Aorta (tissue), 5 donors: Measurements from ENCODE around the gene ATG7. TPM values are rescaled to one million over a fixed set of nuclear protein-coding genes. Genes with fewer than 3 reads are reported as not detected.

ENCODE experiments used
- ATAC-seq: fragments of 200-7000 bp; cut with Tn5 transposase; one replicate; pipeline ENCODE4 v1.9.1; 2022; ENCODE audit warnings: moderate library complexity; ENCODE audit not compliant: low FRiP score
- DNase-seq, 2 donors: peaks; one replicate each; pipeline ENCODE4 v3.0.0-alpha.2; 2020
- H3K27ac ChIP-seq, 2 donors: one replicate each; pipeline ENCODE4 v1.5.1; 2013; ENCODE audit warnings: low read length in 2 of 2, mild to moderate bottlenecking in 2 of 2, moderate library complexity in 2 of 2, control low read depth in 1 of 2, inconsistent platforms in 1 of 2, low read depth in 1 of 2
- H3K27me3 ChIP-seq, 2 donors: one replicate each; pipeline ENCODE4 v1.6.1; 2013; ENCODE audit warnings: control low read depth in 1 of 2, low read length in 1 of 2, mild to moderate bottlenecking in 1 of 2, moderate library complexity in 1 of 2; ENCODE audit not compliant: insufficient read depth in 2 of 2, control insufficient read depth in 1 of 2
- H3K36me3 ChIP-seq, 2 donors: one replicate each; pipeline ENCODE4 v1.6.1; 2013; ENCODE audit warnings: control low read depth in 1 of 2, low read length in 1 of 2, mild to moderate bottlenecking in 1 of 2; ENCODE audit not compliant: insufficient read depth in 2 of 2, control insufficient read depth in 1 of 2
- H3K4me1 ChIP-seq, 2 donors: one replicate each; pipeline ENCODE4 v1.6.1; 2013; ENCODE audit warnings: low read length in 2 of 2, control low read depth in 1 of 2, mild to moderate bottlenecking in 1 of 2, moderate library complexity in 1 of 2; ENCODE audit not compliant: insufficient read depth in 2 of 2, control insufficient read depth in 1 of 2
- H3K4me3 ChIP-seq, 2 donors: one replicate each; pipeline ENCODE4 v1.5.1; 2013; ENCODE audit warnings: low read length in 2 of 2, control low read depth in 1 of 2, mild to moderate bottlenecking in 1 of 2
- H3K9me3 ChIP-seq: one replicate; pipeline ENCODE4 v1.6.1; 2013; ENCODE audit warnings: mild to moderate bottlenecking, low read length; ENCODE audit not compliant: control insufficient read depth
- WGBS, 2 donors: extraction: QIAGEN DNeasy Blood & Tissue Kit; methylation state at CpG; one replicate each; pipeline ENCODE4 v1.1.7; 2013; 5-methylcytosine and 5-hydroxymethylcytosine counted together
- intact Hi-C, 2 donors: fragments of 100-400 bp; cut with DNase I; formaldehyde crosslinking; loops; one replicate each; pipeline versions ENCODE4 v1.14.2 to v1.15.0; 2022
- polyA plus RNA-seq, 2 donors: library from polyadenylated mRNA; stranded (reverse); fragments of 200-250 nt; gene quantifications; one replicate each; pipeline ENCODE4 v1.2.3, GENCODE V29; 2013
- total RNA-seq, 2 donors: library from RNA; stranded (reverse); fragmentation: NEBNext Ultra II Directional; extraction: Animal tissue kit (Norgen Biotek cat#: 25700); gene quantifications; one replicate each; pipeline ENCODE4 v1.2.1, GENCODE V29; 2021
- donor health status: healthy with polysubstance abuse.
- donor health status: Bipolar disorder and iron deficiency.
- donor health status: DM: no; HTN: no; CAD: no.
- donor health status: DM: no; HTN: no; CAD: no.
- donor health status: DM: yes; HTN: yes; CAD: no.

The ATG7 gene
- total and polyA plus RNA-seq, 4 donors, result 5.1 to 84.1 (median 29.1) TPM

- intact Hi-C loops, result no loop called here
- ATAC-seq, result no peak
- peak; percentile 30 to 65 for DNase-seq
- no peaks in the 10 kb centered on the region for H3K36me3 ChIP-seq
- H3K4me3 ChIP-seq, result no peak overlapping the region
- H3K27ac ChIP-seq, result no peak overlapping the region
- H3K4me1 ChIP-seq, result no peaks in the 10 kb centered on the region
- H3K27me3 ChIP-seq, result no peaks in the 10 kb centered on the region
- H3K9me3 ChIP-seq, result no peaks in the 10 kb centered on the region
- WGBS, 2 donors, result 96 to 98% methylated on average over 19 of the region's 19 CpGs
Measured at GRCh38 chr3:11543141-11543947, 271.1 kb downstream of the ATG7 start.

- 95 to 98% methylated on average over 6 of the region's 6 CpGs for WGBS, 2 donors
- no peaks in the 10 kb centered on the region for H3K4me1 ChIP-seq
- no peak overlapping the region for H3K27ac ChIP-seq
- ATAC-seq, result no peak
- H3K27me3 ChIP-seq, result no peaks in the 10 kb centered on the region
- H3K9me3 ChIP-seq, result no peaks in the 10 kb centered on the region
- peak; percentile 30 to 45 for DNase-seq
- H3K36me3 ChIP-seq, result no peaks in the 10 kb centered on the region
- H3K4me3 ChIP-seq, result no peak overlapping the region
- intact Hi-C loops, result no loop called here
Measured at GRCh38 chr3:11543948-11544387, 271.8 kb downstream of the ATG7 start.

GRCh38 chr3:11544412-11545181 lies 272.4 kb downstream of the ATG7 start:
- Histone ChIP-seq H3K9me3 (no peaks in the 10 kb centered on the region), H3K4me3 (no peak overlapping the region), H3K27me3 (no peaks in the 10 kb centered on the region), H3K27ac (no peak overlapping the region), H3K36me3 (no peaks in the 10 kb centered on the region), H3K4me1 (no peaks in the 10 kb centered on the region)
- DNase-seq (peak; percentile 77), ATAC-seq (peak; percentile 37)
- whole genome bisulfite sequencing, 2 donors, result 54% methylated on average over 17 of the region's 17 CpGs
- intact Hi-C loops, result no loop called here

- WGBS, 2 donors, result 56 to 67% methylated on average over 16 of the region's 16 CpGs
Measured at GRCh38 chr3:11545186-11545851, 273.1 kb downstream of the ATG7 start.

GRCh38 chr3:11546657-11547302 lies 274.6 kb downstream of the ATG7 start:
- Histone ChIP-seq H3K9me3 (no peaks in the 10 kb centered on the region), H3K4me1 (no peaks in the 10 kb centered on the region), H3K27ac (no peak overlapping the region), H3K36me3 (no peaks in the 10 kb centered on the region), H3K4me3 (no peak overlapping the region), H3K27me3 (no peaks in the 10 kb centered on the region)
- peak in 1 of 2 donors; percentile 44 for DNase-seq
- intact Hi-C loops, result no loop called here
- ATAC-seq, result no peak
- WGBS, 2 donors, result 96% methylated on average over 9 of the region's 9 CpGs

More at GRCh38 chr3:11545186-11545851, 273.1 kb downstream of the ATG7 start:
- intact Hi-C loops, result no loop called here
- Histone ChIP-seq H3K9me3 (no peaks in the 10 kb centered on the region), H3K27me3 (no peaks in the 10 kb centered on the region), H3K4me1 (no peaks in the 10 kb centered on the region), H3K4me3 (no peak overlapping the region), H3K27ac (peak overlapping the region in 1 of 2 donors; percentile 15), H3K36me3 (no peaks in the 10 kb centered on the region)
- ATAC-seq (peak; percentile 54), DNase-seq (peak; percentile 50 to 66)

- WGBS, 2 donors, result 88 to 91% methylated on average over 2 of the region's 2 CpGs
- DNase-seq (no peak), ATAC-seq (no peak)
- no peaks in the 10 kb centered on the region for H3K9me3 ChIP-seq
- no peaks in the 10 kb centered on the region for H3K4me1 ChIP-seq
- H3K27ac ChIP-seq, result no peak overlapping the region
- no peak overlapping the region for H3K4me3 ChIP-seq
- intact Hi-C loops, result no loop called here
- no peaks in the 10 kb centered on the region for H3K36me3 ChIP-seq
- H3K27me3 ChIP-seq, result no peaks in the 10 kb centered on the region
Measured at GRCh38 chr3:11547498-11547897, 275.3 kb downstream of the ATG7 start.

- ATAC-seq (no peak), DNase-seq (peak in 1 of 2 donors; percentile 42)
- intact Hi-C loops, result no loop called here
- H3K4me1 ChIP-seq, result no peaks in the 10 kb centered on the region
- no peaks in the 10 kb centered on the region for H3K9me3 ChIP-seq
- no peak overlapping the region for H3K27ac ChIP-seq
- H3K36me3 ChIP-seq, result no peaks in the 10 kb centered on the region
- WGBS, 2 donors, result 49 to 66% methylated on average over 7 of the region's 7 CpGs
- no peak overlapping the region for H3K4me3 ChIP-seq
- H3K27me3 ChIP-seq, result no peaks in the 10 kb centered on the region
Measured at GRCh38 chr3:11548721-11549131, 276.5 kb downstream of the ATG7 start.

GRCh38 chr3:11549580-11550140 lies 277.5 kb downstream of the ATG7 start:
- intact Hi-C loops, result loop anchor here (5.0 to 10.0 kb wide), 2 partner anchors 42 to 165 kb away; no protein-coding TSS in a partner anchor
- H3K36me3 ChIP-seq, result no peaks in the 10 kb centered on the region
- DNase-seq (no peak), ATAC-seq (no peak)
- WGBS, 2 donors, result 84 to 89% methylated on average over 9 of the region's 9 CpGs
- no peaks in the 10 kb centered on the region for H3K9me3 ChIP-seq
- H3K4me3 ChIP-seq, result no peak overlapping the region
- H3K4me1 ChIP-seq, result no peaks in the 10 kb centered on the region
- no peaks in the 10 kb centered on the region for H3K27me3 ChIP-seq
- no peak overlapping the region for H3K27ac ChIP-seq
